NB4 (cell line): Measurements from ENCODE around the gene IL17RC.

ENCODE experiments used
- POLR2A ChIP-seq: IDR thresholded peaks from 2 replicates; pipeline ENCODE4 v1.6.1; 2011; ENCODE audit warnings: mild to moderate bottlenecking; ENCODE audit not compliant: insufficient read length; ENCODE audit errors: extremely low read depth
- TF ChIP-seq, protein P1 (sequence below): IDR thresholded peaks from one replicate; pipeline ENCODE4 v1.5.1; 2012; ENCODE audit warnings: low read depth, low read length

DNA sequence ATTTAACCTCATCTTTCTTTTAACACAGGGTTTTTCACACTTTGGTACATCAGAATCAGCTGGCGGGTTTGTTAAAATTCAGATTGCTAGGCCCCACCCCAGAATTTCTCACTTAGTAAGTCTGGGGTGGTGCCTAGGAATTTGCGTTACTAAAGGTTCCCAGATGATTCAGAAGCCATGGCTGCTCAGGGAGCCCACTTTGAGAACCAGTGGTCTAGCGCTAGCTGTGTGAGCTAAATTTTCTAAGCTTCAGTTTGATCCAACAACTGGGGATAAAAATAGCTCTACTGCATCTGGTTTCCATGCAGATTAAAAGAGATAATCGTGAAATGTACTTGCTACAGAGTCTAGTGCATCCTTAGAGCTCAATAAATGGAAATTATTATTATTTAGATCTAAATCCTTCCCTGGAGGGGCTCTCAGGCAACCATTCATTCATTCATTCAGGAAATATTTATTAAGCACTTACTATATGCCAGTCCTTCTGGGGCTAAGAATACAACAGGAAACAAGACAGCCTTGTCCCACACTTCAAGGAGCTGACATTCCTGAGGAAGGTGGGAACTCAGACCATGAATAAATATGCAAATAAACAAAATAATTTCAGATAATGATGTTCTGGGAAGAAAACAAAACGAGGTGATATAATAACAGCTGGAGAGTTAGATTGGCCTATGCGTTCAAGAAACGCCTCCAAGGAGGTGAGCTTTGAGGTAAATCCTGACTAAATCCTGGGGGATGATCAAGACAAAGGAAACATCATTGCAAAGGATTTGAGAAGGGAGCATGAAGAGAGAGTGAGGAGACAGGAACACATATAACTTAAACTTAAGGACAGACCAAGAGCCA lies 33.0 kb upstream of the IL17RC start:
- TF ChIP-seq, protein P1, sequence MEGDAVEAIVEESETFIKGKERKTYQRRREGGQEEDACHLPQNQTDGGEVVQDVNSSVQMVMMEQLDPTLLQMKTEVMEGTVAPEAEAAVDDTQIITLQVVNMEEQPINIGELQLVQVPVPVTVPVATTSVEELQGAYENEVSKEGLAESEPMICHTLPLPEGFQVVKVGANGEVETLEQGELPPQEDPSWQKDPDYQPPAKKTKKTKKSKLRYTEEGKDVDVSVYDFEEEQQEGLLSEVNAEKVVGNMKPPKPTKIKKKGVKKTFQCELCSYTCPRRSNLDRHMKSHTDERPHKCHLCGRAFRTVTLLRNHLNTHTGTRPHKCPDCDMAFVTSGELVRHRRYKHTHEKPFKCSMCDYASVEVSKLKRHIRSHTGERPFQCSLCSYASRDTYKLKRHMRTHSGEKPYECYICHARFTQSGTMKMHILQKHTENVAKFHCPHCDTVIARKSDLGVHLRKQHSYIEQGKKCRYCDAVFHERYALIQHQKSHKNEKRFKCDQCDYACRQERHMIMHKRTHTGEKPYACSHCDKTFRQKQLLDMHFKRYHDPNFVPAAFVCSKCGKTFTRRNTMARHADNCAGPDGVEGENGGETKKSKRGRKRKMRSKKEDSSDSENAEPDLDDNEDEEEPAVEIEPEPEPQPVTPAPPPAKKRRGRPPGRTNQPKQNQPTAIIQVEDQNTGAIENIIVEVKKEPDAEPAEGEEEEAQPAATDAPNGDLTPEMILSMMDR = no peak
- TF ChIP-seq POLR2A = no peak
